PFSK-1 (cell line): ENCODE results near the gene PPFIBP1.

Source experiments
- FOXP2 ChIP-seq: optimal IDR thresholded peaks from 2 replicates; pipeline ENCODE3; 2011; ENCODE audit warnings: borderline replicate concordance, control low read depth, inconsistent platforms; ENCODE audit not compliant: insufficient read depth; ENCODE audit errors: extremely low read length, extremely low read depth
- TAF1 ChIP-seq: IDR thresholded peaks from 2 replicates; pipeline ENCODE4 v1.6.1; 2012; ENCODE audit warnings: low read length, control low read depth, borderline replicate concordance; ENCODE audit not compliant: insufficient read depth

DNA sequence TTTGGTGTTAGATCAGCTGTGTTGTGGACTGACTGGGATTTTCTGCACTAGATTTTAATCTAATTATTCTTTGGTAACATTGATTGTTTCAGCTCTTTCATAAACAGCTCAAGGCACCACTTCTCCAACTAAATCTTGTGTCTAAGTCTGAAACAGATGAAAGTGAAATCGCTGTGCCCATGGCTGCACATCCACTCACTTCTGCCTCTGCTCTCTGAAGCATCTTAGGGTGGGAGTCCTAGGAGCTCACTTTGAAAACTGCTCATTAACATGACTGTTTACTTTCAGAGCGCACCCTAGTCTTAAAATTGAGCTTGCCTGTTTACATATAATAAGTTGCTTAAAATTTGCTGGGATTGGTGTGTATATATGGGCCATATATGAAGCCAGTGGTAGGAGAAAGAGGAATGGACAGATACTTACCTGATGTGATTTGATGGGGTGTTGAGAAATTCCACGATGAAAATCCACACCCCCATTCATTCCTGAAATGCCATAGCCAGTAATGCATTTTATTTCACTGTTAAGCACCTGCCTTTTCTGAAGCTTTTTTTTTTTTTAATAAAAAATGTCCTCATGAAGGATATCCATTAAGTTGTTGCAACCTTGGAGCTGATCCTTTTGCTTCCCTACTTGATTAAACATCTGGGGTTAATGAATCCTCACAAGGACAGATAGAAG, 52.8 kb downstream of the PPFIBP1 start:
- TF ChIP-seq FOXP2, result no peak
- TF ChIP-seq TAF1, result no peak
